Measurements from ENCODE around the gene ZMIZ2. TPM values are rescaled to one million over a fixed set of nuclear protein-coding genes. Genes with fewer than 3 reads are reported as not detected.

The ZMIZ2 gene
- total RNA-seq, 1 donor from 2014 or later: 62.7 TPM

DNA sequence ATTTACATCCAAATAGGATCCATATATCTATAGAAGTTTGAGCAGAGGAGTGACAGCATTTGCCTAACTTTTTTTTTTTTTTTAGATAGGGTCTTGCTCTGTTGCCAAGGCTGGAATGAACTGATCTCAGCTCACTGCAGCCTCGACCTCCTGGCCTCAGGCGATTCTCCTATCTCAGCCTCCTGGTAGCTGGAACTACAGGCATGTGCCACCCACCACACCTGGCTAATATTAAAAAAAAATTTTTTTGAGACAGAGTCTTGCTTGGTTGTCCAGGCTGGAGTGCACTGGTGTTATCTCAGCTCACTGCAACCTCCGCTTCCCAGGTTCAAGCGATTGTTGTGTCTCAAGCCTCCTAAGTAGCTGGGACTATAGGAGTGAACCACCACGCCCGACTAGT, 62.9 kb downstream of the ZMIZ2 start:
- TF ChIP-seq, protein P1, sequence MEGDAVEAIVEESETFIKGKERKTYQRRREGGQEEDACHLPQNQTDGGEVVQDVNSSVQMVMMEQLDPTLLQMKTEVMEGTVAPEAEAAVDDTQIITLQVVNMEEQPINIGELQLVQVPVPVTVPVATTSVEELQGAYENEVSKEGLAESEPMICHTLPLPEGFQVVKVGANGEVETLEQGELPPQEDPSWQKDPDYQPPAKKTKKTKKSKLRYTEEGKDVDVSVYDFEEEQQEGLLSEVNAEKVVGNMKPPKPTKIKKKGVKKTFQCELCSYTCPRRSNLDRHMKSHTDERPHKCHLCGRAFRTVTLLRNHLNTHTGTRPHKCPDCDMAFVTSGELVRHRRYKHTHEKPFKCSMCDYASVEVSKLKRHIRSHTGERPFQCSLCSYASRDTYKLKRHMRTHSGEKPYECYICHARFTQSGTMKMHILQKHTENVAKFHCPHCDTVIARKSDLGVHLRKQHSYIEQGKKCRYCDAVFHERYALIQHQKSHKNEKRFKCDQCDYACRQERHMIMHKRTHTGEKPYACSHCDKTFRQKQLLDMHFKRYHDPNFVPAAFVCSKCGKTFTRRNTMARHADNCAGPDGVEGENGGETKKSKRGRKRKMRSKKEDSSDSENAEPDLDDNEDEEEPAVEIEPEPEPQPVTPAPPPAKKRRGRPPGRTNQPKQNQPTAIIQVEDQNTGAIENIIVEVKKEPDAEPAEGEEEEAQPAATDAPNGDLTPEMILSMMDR (IDR thresholded peaks at IDR 0.05; ENCODE audit: borderline replicate concordance): no peak
- DNase-seq: no peak
- intact Hi-C loops (cut with micrococcal nuclease): no loop called here
- Histone ChIP-seq H3K36me3 (no peaks in the 10 kb centered on the region), H3K27me3 (ENCODE audit: low read depth) (no peaks in the 10 kb centered on the region), H3K4me3 (no peak overlapping the region), H3K27ac (replicated peaks) (no peak overlapping the region), H3K9me3 (replicated peaks) (no peaks in the 10 kb centered on the region), H3K4me1 (no peaks in the 10 kb centered on the region)

DNA sequence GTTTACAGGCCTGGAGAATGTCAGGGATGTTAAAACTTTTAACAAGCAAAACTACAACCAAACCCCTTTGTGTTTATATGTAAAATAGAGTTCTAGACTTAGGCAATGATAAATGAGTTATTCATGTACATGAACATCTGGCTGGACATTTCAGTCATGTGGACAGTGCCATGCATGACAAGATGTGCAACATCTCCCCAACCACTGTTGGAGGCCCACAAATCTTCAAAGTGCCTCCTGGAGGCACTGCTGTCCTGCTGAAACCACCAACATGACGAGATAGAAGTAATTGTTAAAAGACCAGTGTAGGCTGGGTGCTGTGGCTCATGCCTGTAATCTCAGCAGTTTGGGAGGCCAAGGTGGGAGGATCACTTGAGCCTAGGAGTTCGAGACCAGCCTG, 66.3 kb downstream of the ZMIZ2 start:
- no peaks in the 10 kb centered on the region for H3K9me3 ChIP-seq (replicated peaks)
- no peaks in the 10 kb centered on the region for H3K27me3 ChIP-seq (ENCODE audit: low read depth)
- TF ChIP-seq, protein P1 (IDR thresholded peaks at IDR 0.05; ENCODE audit: borderline replicate concordance): no peak
- H3K4me1 ChIP-seq: no peaks in the 10 kb centered on the region
- DNase-seq: no peak
- intact Hi-C loops (cut with micrococcal nuclease): no loop called here
- H3K36me3 ChIP-seq: no peaks in the 10 kb centered on the region
- H3K4me3 ChIP-seq: no peak overlapping the region
- H3K27ac ChIP-seq (replicated peaks): no peak overlapping the region

DNA sequence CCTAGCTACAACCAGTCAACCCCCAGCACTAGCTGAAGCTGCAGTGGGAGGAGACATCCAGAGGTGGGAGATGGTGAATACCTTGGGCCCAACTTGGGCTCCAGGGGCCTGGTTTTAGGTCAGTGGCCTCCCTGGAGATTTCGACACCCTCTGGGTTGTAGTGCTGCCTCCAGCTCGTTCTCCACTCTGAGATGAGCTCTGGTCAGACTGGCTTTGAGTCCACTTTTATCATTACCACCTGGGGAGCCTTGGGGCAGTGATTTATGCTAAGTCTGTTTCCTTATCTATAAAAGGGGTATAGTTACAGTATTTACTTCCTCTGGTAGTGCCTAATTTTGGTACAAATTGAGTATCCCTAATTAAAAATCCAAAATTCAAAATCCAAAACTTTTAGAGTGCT, 70.6 kb downstream of the ZMIZ2 start:
- Histone ChIP-seq H3K4me3 (no peak overlapping the region), H3K27me3 (ENCODE audit: low read depth) (no peaks in the 10 kb centered on the region), H3K27ac (replicated peaks) (no peak overlapping the region), H3K4me1 (no peaks in the 10 kb centered on the region), H3K36me3 (no peaks in the 10 kb centered on the region), H3K9me3 (replicated peaks) (no peaks in the 10 kb centered on the region)
- intact Hi-C loops (cut with micrococcal nuclease): no loop called here
- no peak for DNase-seq
- TF ChIP-seq, protein P1 (IDR thresholded peaks at IDR 0.05; ENCODE audit: borderline replicate concordance): no peak

Other genes starting within 250 kb of the ZMIZ2 start
- 0.19 TPM for gene NPC1L1, start 207.5 kb upstream of the ZMIZ2 start, total RNA-seq
- 27.1 TPM for gene DDX56, start 174.9 kb upstream of the ZMIZ2 start, total RNA-seq
- 61.9 TPM for gene TMED4, start 166.6 kb upstream of the ZMIZ2 start, total RNA-seq
- 677 TPM for gene OGDH, start 142.2 kb upstream of the ZMIZ2 start, total RNA-seq
- 470 TPM for gene PPIA, start 47.8 kb downstream of the ZMIZ2 start, total RNA-seq
- 265 TPM for gene H2AZ2, start 99.2 kb downstream of the ZMIZ2 start, total RNA-seq
- 13.1 TPM for gene PURB, start 136.7 kb downstream of the ZMIZ2 start, total RNA-seq
- gene MYO1G, start 230.2 kb downstream of the ZMIZ2 start, total RNA-seq: 0.77 TPM